Neuronal stem cell (in vitro differentiated cells): ENCODE measurements around the gene C9.

Source experiments
- DNase-seq: peaks from one replicate; pipeline ENCODE4 v3.0.0-alpha.2; 2013; ENCODE audit warnings: low spot score
- H2AFZ ChIP-seq: one replicate; pipeline ENCODE4 v1.6.1; 2013; ENCODE audit warnings: mild to moderate bottlenecking, low read length, inconsistent platforms
- H2AK5ac ChIP-seq: 2 replicates; pipeline ENCODE4 v1.6.1; 2013; ENCODE audit warnings: low read depth, mild to moderate bottlenecking, inconsistent platforms, low read length, moderate library complexity, mixed read lengths
- H2BK120ac ChIP-seq: 2 replicates; pipeline ENCODE4 v1.6.1; 2013; ENCODE audit warnings: low read depth, mild to moderate bottlenecking, inconsistent platforms, low read length, moderate library complexity, mixed read lengths
- H2BK12ac ChIP-seq: one replicate; pipeline ENCODE4 v1.6.1; 2013; ENCODE audit warnings: low read length, inconsistent platforms
- H2BK15ac ChIP-seq: 2 replicates; pipeline ENCODE4 v1.6.1; 2013; ENCODE audit warnings: mild to moderate bottlenecking, low read length, inconsistent platforms, mixed read lengths
- H2BK5ac ChIP-seq: one replicate; pipeline ENCODE4 v1.6.1; 2013; ENCODE audit warnings: inconsistent platforms, mild to moderate bottlenecking, low read length, moderate library complexity
- H3K14ac ChIP-seq: one replicate; pipeline ENCODE4 v1.6.1; 2013; ENCODE audit warnings: low read length, inconsistent platforms
- H3K18ac ChIP-seq: 2 replicates; pipeline ENCODE4 v1.6.1; 2013; ENCODE audit warnings: low read length, inconsistent platforms
- H3K23ac ChIP-seq: 2 replicates; pipeline ENCODE4 v1.6.1; 2013; ENCODE audit warnings: low read depth, mild to moderate bottlenecking, mixed read lengths, low read length, inconsistent platforms; ENCODE audit not compliant: poor library complexity
- H3K27ac ChIP-seq: replicated peaks from 3 replicates; pipeline ENCODE4 v1.5.1; 2013; ENCODE audit warnings: low read length, inconsistent platforms
- H3K27me3 ChIP-seq, 3 experiments: 2 replicates each; pipeline ENCODE4 v1.6.1; 2013; ENCODE audit warnings: low read length in 3 of 3, mild to moderate bottlenecking in 2 of 3, inconsistent platforms in 1 of 3, low read depth in 1 of 3, mixed read lengths in 1 of 3, moderate library complexity in 1 of 3; ENCODE audit not compliant: control insufficient read depth in 3 of 3, insufficient read depth in 3 of 3
- H3K36me3 ChIP-seq, 2 donors: replicated peaks in 1 of 2; 2 replicates each; pipeline ENCODE4 v1.6.1; 2013; ENCODE audit warnings: low read length in 2 of 2; ENCODE audit not compliant: control insufficient read depth in 2 of 2, insufficient read depth in 2 of 2
- H3K4ac ChIP-seq: 2 replicates; pipeline ENCODE4 v1.6.1; 2013; ENCODE audit warnings: inconsistent platforms, mild to moderate bottlenecking, low read length, moderate library complexity
- H3K4me1 ChIP-seq, 2 donors: 1 replicate in 1 of 2; 2 replicates in 1 of 2; pipeline ENCODE4 v1.6.1; 2013; ENCODE audit warnings: low read length in 2 of 2, low read depth in 1 of 2; ENCODE audit not compliant: control insufficient read depth in 2 of 2, insufficient read depth in 1 of 2
- H3K4me2 ChIP-seq: one replicate; pipeline ENCODE4 v1.6.1; 2013; ENCODE audit warnings: mild to moderate bottlenecking, low read length, inconsistent platforms; ENCODE audit not compliant: insufficient read depth, poor library complexity, severe bottlenecking
- H3K4me3 ChIP-seq, 2 donors: 2 replicates each; pipeline ENCODE4 v1.5.1; 2013; ENCODE audit warnings: low read length in 2 of 2, mild to moderate bottlenecking in 2 of 2, inconsistent platforms in 1 of 2, moderate library complexity in 1 of 2
- H3K79me1 ChIP-seq: one replicate; pipeline ENCODE4 v1.6.1; 2013; ENCODE audit warnings: low read depth, mild to moderate bottlenecking, inconsistent platforms, low read length, moderate library complexity
- H3K9ac ChIP-seq: one replicate; pipeline ENCODE4 v1.6.1; 2013; ENCODE audit warnings: mild to moderate bottlenecking, low read depth, low read length, inconsistent platforms; ENCODE audit not compliant: poor library complexity
- H3K9me3 ChIP-seq, 2 donors: replicated peaks in 1 of 2; 2 replicates each; pipeline versions ENCODE3 to v1.6.1; 2013; ENCODE audit warnings: low read length in 2 of 2, mild to moderate bottlenecking in 2 of 2, inconsistent platforms in 1 of 2, low read depth in 1 of 2, mixed read lengths in 1 of 2, moderate library complexity in 1 of 2; ENCODE audit not compliant: control insufficient read depth in 2 of 2, insufficient read depth in 1 of 2
- H4K8ac ChIP-seq: one replicate; pipeline ENCODE4 v1.6.1; 2013; ENCODE audit warnings: low read depth, mild to moderate bottlenecking, inconsistent platforms, low read length, moderate library complexity
- H4K91ac ChIP-seq: one replicate; pipeline ENCODE4 v1.6.1; 2013; ENCODE audit warnings: low read length, low read depth, mild to moderate bottlenecking, inconsistent platforms; ENCODE audit not compliant: poor library complexity
- WGBS, 2 donors: extraction: QIAGEN DNeasy Blood & Tissue Kit; methylation state at CpG; one replicate each; pipeline ENCODE4 v1.1.7; 2013; ENCODE audit warnings: missing lambda C conversion rate in 2 of 2, mixed read lengths in 1 of 2; ENCODE audit not compliant: insufficient read length in 2 of 2, insufficient replicate concordance in 1 of 2; ENCODE audit errors: extremely low coverage in 2 of 2; 5-methylcytosine and 5-hydroxymethylcytosine counted together

The C9 gene

GRCh38 chr5:39253196-39253595 lies 111.1 kb downstream of the C9 start:
- Histone ChIP-seq H3K18ac (no peak overlapping the region), H2BK120ac (no peak overlapping the region), H3K4ac (no peak overlapping the region), H2AK5ac (no peak overlapping the region), H3K36me3 (no peaks in the 10 kb centered on the region), H4K8ac (no peak overlapping the region), H3K9me3 (no peaks in the 10 kb centered on the region), H4K91ac (no peak overlapping the region), H3K27ac (no peak overlapping the region), H2AFZ (no peak overlapping the region), H3K4me3 (no peak overlapping the region), H3K4me1 (no peaks in the 10 kb centered on the region), H3K27me3 (no peaks in the 10 kb centered on the region), H3K79me1 (no peaks in the 10 kb centered on the region), H3K9ac (no peak overlapping the region), H3K4me2 (no peak overlapping the region), H3K14ac (no peak overlapping the region), H3K23ac (no peak overlapping the region), H2BK12ac (no peak overlapping the region), H2BK15ac (no peak overlapping the region), H2BK5ac (no peak overlapping the region)
- no peak for DNase-seq

- no peak overlapping the region for H4K8ac ChIP-seq
Measured at GRCh38 chr5:39249564-39250274, 114.6 kb downstream of the C9 start.

GRCh38 chr5:39249069-39249468 lies 115.2 kb downstream of the C9 start:
- DNase-seq, result no peak
- H2AFZ ChIP-seq, result no peak overlapping the region
- no peak overlapping the region for H4K91ac ChIP-seq
- H3K9ac ChIP-seq, result no peak overlapping the region
- no peak overlapping the region for H3K4me3 ChIP-seq
- H3K14ac ChIP-seq, result no peak overlapping the region
- H3K4me2 ChIP-seq, result no peak overlapping the region
- no CpG with 5 or more reads among the region's 1 CpG for whole genome bisulfite sequencing, 2 donors
- H3K27ac ChIP-seq, result no peak overlapping the region
- no peak overlapping the region for H4K8ac ChIP-seq
- no peaks in the 10 kb centered on the region for H3K36me3 ChIP-seq
- H3K18ac ChIP-seq, result no peak overlapping the region
- H3K27me3 ChIP-seq, result no peaks in the 10 kb centered on the region
- H3K9me3 ChIP-seq, result no peaks in the 10 kb centered on the region
- H3K4me1 ChIP-seq, result no peaks in the 10 kb centered on the region
- no peak overlapping the region for H2BK120ac ChIP-seq
- no peak overlapping the region for H2BK12ac ChIP-seq
- H3K4ac ChIP-seq, result no peak overlapping the region
- no peak overlapping the region for H3K23ac ChIP-seq
- no peak overlapping the region for H2BK15ac ChIP-seq
- no peaks in the 10 kb centered on the region for H3K79me1 ChIP-seq
- H2AK5ac ChIP-seq, result no peak overlapping the region
- H2BK5ac ChIP-seq, result no peak overlapping the region

More at GRCh38 chr5:39249564-39250274, 114.6 kb downstream of the C9 start:
- Histone ChIP-seq H3K14ac (no peak overlapping the region), H2AFZ (no peak overlapping the region), H3K27me3 (no peaks in the 10 kb centered on the region), H2BK120ac (no peak overlapping the region), H2BK5ac (no peak overlapping the region), H3K27ac (no peak overlapping the region), H3K4ac (no peak overlapping the region), H3K9me3 (no peaks in the 10 kb centered on the region), H2AK5ac (no peak overlapping the region), H2BK12ac (no peak overlapping the region), H3K4me2 (no peak overlapping the region), H3K4me1 (no peaks in the 10 kb centered on the region), H3K23ac (no peak overlapping the region), H3K4me3 (no peak overlapping the region), H3K18ac (no peak overlapping the region), H3K36me3 (no peaks in the 10 kb centered on the region), H4K91ac (no peak overlapping the region), H3K79me1 (no peaks in the 10 kb centered on the region), H2BK15ac (no peak overlapping the region), H3K9ac (no peak overlapping the region)
- no CpG with 5 or more reads among the region's 1 CpG for WGBS, 2 donors
- DNase-seq, result no peak

- no peak overlapping the region for H2AK5ac ChIP-seq
- no CpG with 5 or more reads among the region's 1 CpG for WGBS, 2 donors
- no peak overlapping the region for H3K14ac ChIP-seq
- H3K9ac ChIP-seq, result no peak overlapping the region
- H3K79me1 ChIP-seq, result no peaks in the 10 kb centered on the region
- H3K4me3 ChIP-seq, result no peak overlapping the region
- no peaks in the 10 kb centered on the region for H3K27me3 ChIP-seq
- no peak overlapping the region for H2BK15ac ChIP-seq
- H3K9me3 ChIP-seq, result no peaks in the 10 kb centered on the region
- H2BK5ac ChIP-seq, result no peak overlapping the region
- H3K36me3 ChIP-seq, result no peaks in the 10 kb centered on the region
- DNase-seq, result no peak
- H2BK120ac ChIP-seq, result no peak overlapping the region
- no peak overlapping the region for H2AFZ ChIP-seq
- no peak overlapping the region for H3K4ac ChIP-seq
- no peak overlapping the region for H3K23ac ChIP-seq
- no peak overlapping the region for H4K91ac ChIP-seq
- H3K4me1 ChIP-seq, result no peaks in the 10 kb centered on the region
- no peak overlapping the region for H4K8ac ChIP-seq
- H3K4me2 ChIP-seq, result no peak overlapping the region
- no peak overlapping the region for H3K27ac ChIP-seq
- no peak overlapping the region for H2BK12ac ChIP-seq
- no peak overlapping the region for H3K18ac ChIP-seq
Measured at GRCh38 chr5:39240750-39241149, 123.5 kb downstream of the C9 start.
